22Rv1 (cell line): ENCODE measurements around the gene CFAP107.

ENCODE experiments used
- ZFX ChIP-seq: fragments of 450-650 bp; IDR thresholded peaks from 2 replicates; pipeline ENCODE4 v1.6.1; 2017; ENCODE audit warnings: antibody characterized with exemption, borderline replicate concordance
- TF ChIP-seq, protein P1 (sequence below): fragments of 450-650 bp; IDR thresholded peaks from 2 replicates; pipeline ENCODE4 v1.5.1; 2017; ENCODE audit warnings: mild to moderate bottlenecking

DNA sequence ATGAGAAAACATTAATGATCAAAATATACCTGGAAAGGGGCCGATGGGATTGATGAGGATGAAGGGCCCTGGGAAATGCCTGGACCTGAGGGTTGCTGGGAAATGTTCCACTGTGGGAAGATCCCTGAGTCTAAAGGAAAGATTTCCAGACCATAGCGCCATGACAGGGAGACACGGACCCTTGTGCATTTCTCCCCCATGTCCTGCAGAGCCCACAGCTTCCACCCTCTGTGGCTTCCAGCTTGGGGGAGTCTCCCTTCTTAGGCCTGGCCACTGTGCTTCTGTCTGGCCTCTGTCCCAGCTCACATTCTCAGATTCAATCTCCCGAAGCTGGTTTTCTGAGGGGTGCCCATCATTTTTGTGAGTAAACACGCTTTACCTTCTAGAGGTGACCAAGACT, 26.5 kb downstream of the CFAP107 start:
- TF ChIP-seq, protein P1, sequence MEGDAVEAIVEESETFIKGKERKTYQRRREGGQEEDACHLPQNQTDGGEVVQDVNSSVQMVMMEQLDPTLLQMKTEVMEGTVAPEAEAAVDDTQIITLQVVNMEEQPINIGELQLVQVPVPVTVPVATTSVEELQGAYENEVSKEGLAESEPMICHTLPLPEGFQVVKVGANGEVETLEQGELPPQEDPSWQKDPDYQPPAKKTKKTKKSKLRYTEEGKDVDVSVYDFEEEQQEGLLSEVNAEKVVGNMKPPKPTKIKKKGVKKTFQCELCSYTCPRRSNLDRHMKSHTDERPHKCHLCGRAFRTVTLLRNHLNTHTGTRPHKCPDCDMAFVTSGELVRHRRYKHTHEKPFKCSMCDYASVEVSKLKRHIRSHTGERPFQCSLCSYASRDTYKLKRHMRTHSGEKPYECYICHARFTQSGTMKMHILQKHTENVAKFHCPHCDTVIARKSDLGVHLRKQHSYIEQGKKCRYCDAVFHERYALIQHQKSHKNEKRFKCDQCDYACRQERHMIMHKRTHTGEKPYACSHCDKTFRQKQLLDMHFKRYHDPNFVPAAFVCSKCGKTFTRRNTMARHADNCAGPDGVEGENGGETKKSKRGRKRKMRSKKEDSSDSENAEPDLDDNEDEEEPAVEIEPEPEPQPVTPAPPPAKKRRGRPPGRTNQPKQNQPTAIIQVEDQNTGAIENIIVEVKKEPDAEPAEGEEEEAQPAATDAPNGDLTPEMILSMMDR = no peak
- TF ChIP-seq ZFX = no peak
